Activated B cell treated with CpG ODN at 0.5 μM for 24 hours (primary cell): ENCODE measurements around the gene TLCD3B. TPM values are rescaled to one million over a fixed set of nuclear protein-coding genes. Genes with fewer than 3 reads are reported as not detected.
"Not testable (repeated sequence)": the region's sequence is repeated elsewhere in the genome, so short reads cannot be mapped to it uniquely, and the experiment has no call there.

Experiments used
- ATAC-seq: fragments of 200-7000 bp; cut with Tn5 transposase; one replicate; pipeline ENCODE4 v1.10.0; 2021; ENCODE audit warnings: low read depth, mild to moderate bottlenecking, moderate library complexity
- CTCF ChIA-PET: fragments of 350-600 bp; sonication (Branson Sonifier 250); formaldehyde crosslinking; loops from one replicate; lab custom pipeline; 2021; ENCODE audit warnings: antibody characterized with exemption; lab: Charles Lee
- POLR2A ChIA-PET: fragments of 350-600 bp; sonication (Branson Sonifier 250); formaldehyde crosslinking; loops from one replicate; lab custom pipeline; 2021; ENCODE audit warnings: antibody characterized with exemption; lab: Charles Lee
- DNase-seq: peaks from one replicate; pipeline ENCODE4 v3.0.0; 2022
- H3K27ac Mint-ChIP-seq: one replicate; pipeline ENCODE4 v1.8.0; 2020; ENCODE audit warnings: mixed read lengths
- H3K27me3 Mint-ChIP-seq: one replicate; pipeline ENCODE4 v1.8.0; 2021; ENCODE audit warnings: mixed read lengths
- H3K36me3 Mint-ChIP-seq: one replicate; pipeline ENCODE4 v1.8.0; 2021; ENCODE audit warnings: low read depth, mixed read lengths
- H3K4me1 Mint-ChIP-seq: one replicate; pipeline ENCODE4 v1.8.0; 2021; ENCODE audit warnings: mixed read lengths
- H3K4me3 Mint-ChIP-seq: one replicate; pipeline ENCODE4 v1.8.0; 2020; ENCODE audit warnings: mild to moderate bottlenecking, mixed read lengths
- H3K9me3 Mint-ChIP-seq: one replicate; pipeline ENCODE4 v1.8.0; 2020; ENCODE audit warnings: mixed read lengths
- CTCF ChIP-seq: fragments of 200-600 bp; IDR thresholded peaks from one replicate; pipeline ENCODE4 v1.8.0; 2022; ENCODE audit warnings: antibody characterized with exemption, mild to moderate bottlenecking
- intact Hi-C: fragments of 100-400 bp; cut with micrococcal nuclease; formaldehyde crosslinking; loops from one replicate; pipeline ENCODE4 v1.15.1; 2024
- total RNA-seq: library from RNA; stranded (reverse); gene quantifications from 2 replicates; pipeline ENCODE4 v1.2.3, GENCODE V29; 2022

The TLCD3B gene
- total RNA-seq, 1 donor from 2014 or later, result not detected

- DNase-seq (no peak), ATAC-seq (no peak)
- intact Hi-C loops, result no loop called here
- Mint-ChIP-seq H3K27ac (no peak overlapping the region), H3K4me3 (no peak overlapping the region), H3K9me3 (no peaks in the 10 kb centered on the region), H3K36me3 (no peaks in the 10 kb centered on the region), H3K4me1 (peaks cover 11% of the 10 kb centered on the region), H3K27me3 (peaks cover 29% of the 10 kb centered on the region)
- ChIA-PET CTCF (no interaction called here), POLR2A (no interaction called here)
- TF ChIP-seq CTCF, result no peak
Observed at GRCh38 chr16:30024451-30024850, 6.6 kb downstream of the TLCD3B start.

- Mint-ChIP-seq H3K9me3 (no peaks in the 10 kb centered on the region), H3K36me3 (no peaks in the 10 kb centered on the region), H3K27ac (no peak overlapping the region), H3K4me3 (no peak overlapping the region), H3K27me3 (peaks cover 24% of the 10 kb centered on the region), H3K4me1 (peaks cover 11% of the 10 kb centered on the region)
- DNase-seq (no peak), ATAC-seq (no peak)
- CTCF ChIA-PET, result interaction anchor here (0.5 to 1.2 kb wide), 3 partner anchors 178 to 323 kb away, joined by 3 to 4 read pairs (median 3); no protein-coding TSS in a partner anchor
- TF ChIP-seq CTCF, result no peak
- POLR2A ChIA-PET, result no interaction called here
- intact Hi-C loops, result no loop called here
Observed at GRCh38 chr16:30023586-30023985, 7.5 kb downstream of the TLCD3B start.

GRCh38 chr16:30022887-30023286 lies 8.2 kb downstream of the TLCD3B start, which contains the start of gene C16orf92:
Gene C16orf92 (plus strand): TSS chr16:30023198. CDS start chr16:30023341, 143 bp downstream.
- Mint-ChIP-seq H3K4me3 (no peak within 1 kb of the TSS), H3K27me3 (peaks cover 17% of the 10 kb centered on the region), H3K4me1 (peaks cover 11% of the 10 kb centered on the region), H3K9me3 (no peaks in the 10 kb centered on the region), H3K36me3 (no peaks in the 10 kb centered on the region), H3K27ac (no peak within 1 kb of the TSS)
- intact Hi-C loops, result no loop called here
- DNase-seq (no peak), ATAC-seq (no peak)
- CTCF ChIA-PET, result interaction anchor here (0.5 to 1.2 kb wide), 3 partner anchors 177 to 322 kb away, joined by 3 to 4 read pairs (median 3); no protein-coding TSS in a partner anchor
- TF ChIP-seq CTCF, result no peak
- POLR2A ChIA-PET, result interaction anchor here (0.6 kb wide), 1 partner anchor 323 kb away, joined by 7 read pairs; no protein-coding TSS in a partner anchor

- POLR2A ChIA-PET, result interaction anchor here (0.9 kb wide), 1 partner anchor 328 kb away, joined by 3 read pairs; no protein-coding TSS in a partner anchor
- intact Hi-C loops, result no loop called here
- Mint-ChIP-seq H3K27ac (no peak overlapping the region), H3K36me3 (no peaks in the 10 kb centered on the region), H3K4me1 (peaks cover 11% of the 10 kb centered on the region), H3K9me3 (no peaks in the 10 kb centered on the region), H3K27me3 (no peaks in the 10 kb centered on the region), H3K4me3 (no peak overlapping the region)
- ATAC-seq, result no peak
- DNase-seq, result no peak
- CTCF ChIA-PET, result interaction anchor here (1.0 kb wide), 1 partner anchor 327 kb away, joined by 3 read pairs; no protein-coding TSS in a partner anchor
- no peak for TF ChIP-seq CTCF
Observed at GRCh38 chr16:30018731-30019158, 12.3 kb downstream of the TLCD3B start.

- ATAC-seq, intact Hi-C loops, CTCF ChIA-PET: not testable (repeated sequence)
Observed at GRCh38 chr16:30017937-30018336, 13.1 kb downstream of the TLCD3B start.

More at GRCh38 chr16:30017937-30018336, 13.1 kb downstream of the TLCD3B start:
- POLR2A ChIA-PET, result interaction anchor here (0.7 kb wide), 1 partner anchor 43 kb away, joined by 3 read pairs; no protein-coding TSS in a partner anchor
- not testable (repeated sequence) for H3K4me3 Mint-ChIP-seq, H3K36me3 Mint-ChIP-seq, DNase-seq, H3K27me3 Mint-ChIP-seq, H3K27ac Mint-ChIP-seq, H3K9me3 Mint-ChIP-seq
- H3K4me1 Mint-ChIP-seq, result peaks cover 11% of the 10 kb centered on the region
